ENCODE data around the gene FDXACB1.

FDXACB1 gene

DNA sequence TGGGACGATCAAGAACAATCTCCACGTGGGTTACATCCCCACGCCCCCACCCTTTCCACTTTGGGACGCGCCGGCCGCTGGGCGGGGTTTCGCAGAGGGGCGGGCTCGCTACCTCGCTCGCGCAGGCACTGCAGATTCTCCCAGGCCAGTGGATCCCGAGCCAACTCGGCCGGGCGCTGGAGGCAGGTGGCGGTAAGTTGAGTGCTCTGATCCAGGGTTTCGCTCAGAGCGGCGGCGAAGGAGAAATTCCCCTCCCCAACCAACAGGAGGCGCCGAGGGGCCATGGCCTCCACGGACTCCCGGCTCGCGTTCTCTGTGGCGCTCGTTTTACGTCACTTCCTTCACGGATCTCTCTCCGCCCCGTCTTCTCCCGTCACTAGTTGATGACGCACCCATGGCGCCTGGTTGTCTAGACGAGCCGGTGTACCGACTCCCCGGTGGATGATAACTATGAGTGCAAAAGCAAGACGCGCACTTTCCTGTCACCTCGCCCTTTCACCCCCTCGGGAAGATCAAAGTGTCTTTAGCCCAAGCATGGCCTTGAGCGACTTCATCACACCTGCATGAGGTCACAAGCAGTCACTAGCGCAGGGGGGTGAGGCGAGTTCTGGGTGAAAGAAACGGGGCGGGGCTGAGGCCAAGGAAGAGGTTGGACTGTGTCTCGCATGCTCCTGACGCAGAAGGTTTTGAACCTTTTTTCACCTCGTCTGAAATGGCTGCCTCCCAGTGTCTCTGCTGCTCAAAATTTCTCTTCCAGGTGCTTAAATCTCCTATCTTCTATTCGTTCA is at the start of gene FDXACB1, which contains the start of gene CFAP68:
TSS of gene FDXACB1 (minus strand) at position 317 of the 788 bp plus-strand sequence. CDS start at position 284, 33 bp downstream.
TSS of gene CFAP68 (plus strand) at position 693 of the 788 bp plus-strand sequence. CDS start at position 713, 20 bp downstream.
- peak; percentile 93 for DNase-seq

DNA sequence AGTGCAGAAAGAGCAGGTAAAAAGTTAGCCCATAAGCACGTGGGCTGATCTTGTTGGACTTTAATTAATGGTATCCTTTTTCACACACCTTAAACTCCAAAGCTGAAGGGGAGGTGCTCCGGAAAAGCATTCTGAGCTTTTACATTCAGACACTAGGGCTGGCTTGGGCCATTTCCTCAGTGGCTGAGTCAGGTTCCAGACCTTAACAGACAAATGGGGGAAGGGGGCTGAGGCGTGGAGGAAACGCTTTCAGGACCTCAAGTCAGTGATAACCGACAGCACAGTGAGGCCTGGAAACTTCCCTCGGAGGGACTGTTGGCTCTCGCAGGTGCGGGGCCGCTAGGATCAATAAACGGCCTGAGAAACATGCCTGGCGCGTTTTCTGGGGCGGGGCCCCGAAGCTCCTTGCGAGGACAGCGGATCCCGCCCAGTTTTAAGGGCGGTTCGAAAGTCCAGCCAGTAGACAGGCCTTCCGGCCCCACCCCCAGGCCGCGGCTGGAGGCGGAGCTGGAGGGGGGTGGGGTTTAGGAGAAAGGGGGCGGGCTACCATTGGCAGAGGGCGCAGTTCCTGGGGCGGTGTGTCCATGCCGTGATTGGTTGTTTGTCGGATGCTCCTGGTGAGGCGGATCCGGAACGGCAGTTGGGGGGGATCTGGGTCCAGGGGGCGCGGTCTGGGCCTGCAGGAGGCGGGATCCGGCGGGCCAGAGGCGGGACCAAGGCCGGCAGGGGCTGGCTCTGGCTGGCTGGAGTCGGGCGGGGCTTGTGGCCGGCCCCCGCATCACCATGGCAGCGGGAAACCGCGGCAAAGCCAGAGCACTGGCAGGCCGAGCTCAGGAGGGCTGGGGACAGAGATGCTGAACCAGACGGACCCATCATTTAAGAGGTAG is 47.8 kb upstream of the FDXACB1 start:
- DNase-seq, result peak; percentile 90

DNA sequence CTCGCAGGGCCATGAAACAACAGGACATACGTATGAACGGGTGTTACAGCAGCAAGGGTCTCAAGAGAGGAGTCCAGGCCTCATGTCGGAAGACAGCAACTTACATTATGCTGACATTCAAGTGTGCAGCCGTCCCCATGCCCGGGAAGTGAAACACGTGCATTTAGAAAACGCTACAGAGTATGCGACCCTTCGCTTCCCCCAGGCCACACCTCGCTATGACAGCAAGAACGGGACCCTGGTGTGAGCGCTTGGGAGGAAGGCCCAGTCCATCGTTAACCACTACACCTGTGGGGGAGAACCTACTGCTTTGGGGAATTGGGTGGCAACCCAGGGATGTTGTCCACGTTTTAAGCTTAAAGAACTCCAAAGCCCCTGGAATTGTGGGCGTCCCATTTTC is 47.0 kb upstream of the FDXACB1 start:
- DNase-seq, result no peak

- DNase-seq, result no peak
These were observed 45.0 kb upstream of the FDXACB1 start for GRCh38 chr11:111923951-111924350.

GRCh38 chr11:111923351-111923788 is 44.4 kb upstream of the FDXACB1 start:
- DNase-seq, result no peak

DNA sequence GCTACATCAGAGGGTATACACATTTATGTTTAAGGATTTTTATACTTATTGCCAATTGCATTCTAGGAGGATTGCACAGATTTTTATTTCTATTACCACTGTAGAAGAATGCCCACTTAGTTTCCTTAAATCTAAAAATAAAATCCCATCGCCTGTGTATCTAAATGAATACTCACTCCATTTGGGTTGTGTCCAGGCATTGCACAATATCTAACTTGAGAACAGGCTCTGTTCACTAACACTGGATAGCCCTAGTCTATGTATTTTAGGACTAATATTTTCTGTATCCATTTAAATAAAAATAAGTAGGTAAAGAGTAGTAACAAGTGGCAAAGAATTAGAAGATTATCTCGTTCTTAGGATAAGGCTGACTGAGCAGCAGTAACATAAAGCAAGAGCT is 43.8 kb upstream of the FDXACB1 start:
- DNase-seq, result no peak

- no peak for DNase-seq
These were observed 42.7 kb upstream of the FDXACB1 start for GRCh38 chr11:111921541-111922230.

- DNase-seq, result no peak
These were observed 41.9 kb upstream of the FDXACB1 start for GRCh38 chr11:111920908-111921307.

GRCh38 chr11:111918390-111919256 is 39.7 kb upstream of the FDXACB1 start, which contains the start of gene C11orf52:
TSS of gene C11orf52 (plus strand) at chr11:111918913. CDS start at chr11:111918973, 60 bp downstream.
- DNase-seq, result no peak

GRCh38 chr11:111917788-111918187 is 38.8 kb upstream of the FDXACB1 start:
- DNase-seq, result no peak

DNA sequence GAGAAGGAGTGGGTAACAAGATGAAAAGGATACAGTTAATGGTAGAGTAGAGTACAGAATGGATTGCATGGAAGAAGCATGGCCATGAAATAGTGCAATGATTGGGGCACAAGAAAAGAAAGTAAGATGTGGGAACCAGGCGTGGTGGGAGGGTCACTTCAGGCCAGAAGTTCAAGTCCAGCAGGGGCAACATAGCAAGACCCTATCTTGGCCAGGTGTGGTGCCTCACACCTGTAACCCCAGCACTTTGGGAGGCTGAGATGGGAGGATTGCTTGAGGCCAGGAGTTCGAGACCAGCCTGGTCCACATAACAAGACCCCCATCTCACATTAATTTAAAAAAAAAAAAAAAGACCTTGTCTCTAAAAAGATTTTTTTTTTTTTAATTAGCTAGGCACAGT is 38.3 kb upstream of the FDXACB1 start:
- DNase-seq, result no peak

GRCh38 chr11:111916768-111917167 is 37.8 kb upstream of the FDXACB1 start:
- no peak for DNase-seq

- no peak for DNase-seq
These were observed 35.0 kb upstream of the FDXACB1 start for GRCh38 chr11:111913997-111914396.

GRCh38 chr11:111913031-111913861 is 34.3 kb upstream of the FDXACB1 start:
- no peak for DNase-seq

DNA sequence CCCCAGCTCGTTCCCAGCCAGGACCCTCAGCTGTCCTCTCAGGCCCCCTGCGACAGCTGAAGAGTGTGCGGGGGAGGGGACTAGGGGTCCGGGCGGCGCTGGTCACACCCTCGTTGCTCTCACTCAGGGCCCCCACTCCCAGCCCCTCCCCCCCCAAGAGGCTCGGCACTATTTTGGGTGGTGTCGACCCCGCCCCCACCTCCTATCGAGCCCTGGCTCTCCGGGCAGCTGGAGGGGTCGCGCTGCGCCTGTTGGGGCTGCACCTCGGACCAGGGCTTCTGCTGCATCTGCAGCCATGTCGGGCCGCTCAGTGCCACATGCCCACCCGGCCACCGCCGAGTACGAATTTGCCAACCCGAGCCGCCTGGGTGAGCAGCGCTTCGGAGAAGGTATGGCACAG is 33.6 kb upstream of the FDXACB1 start, which contains the start of gene HSPB2:
TSS of gene HSPB2 (plus strand) at position 200 of the 400 bp plus-strand sequence. CDS start at position 296, 96 bp downstream.
- no peak for DNase-seq

DNA sequence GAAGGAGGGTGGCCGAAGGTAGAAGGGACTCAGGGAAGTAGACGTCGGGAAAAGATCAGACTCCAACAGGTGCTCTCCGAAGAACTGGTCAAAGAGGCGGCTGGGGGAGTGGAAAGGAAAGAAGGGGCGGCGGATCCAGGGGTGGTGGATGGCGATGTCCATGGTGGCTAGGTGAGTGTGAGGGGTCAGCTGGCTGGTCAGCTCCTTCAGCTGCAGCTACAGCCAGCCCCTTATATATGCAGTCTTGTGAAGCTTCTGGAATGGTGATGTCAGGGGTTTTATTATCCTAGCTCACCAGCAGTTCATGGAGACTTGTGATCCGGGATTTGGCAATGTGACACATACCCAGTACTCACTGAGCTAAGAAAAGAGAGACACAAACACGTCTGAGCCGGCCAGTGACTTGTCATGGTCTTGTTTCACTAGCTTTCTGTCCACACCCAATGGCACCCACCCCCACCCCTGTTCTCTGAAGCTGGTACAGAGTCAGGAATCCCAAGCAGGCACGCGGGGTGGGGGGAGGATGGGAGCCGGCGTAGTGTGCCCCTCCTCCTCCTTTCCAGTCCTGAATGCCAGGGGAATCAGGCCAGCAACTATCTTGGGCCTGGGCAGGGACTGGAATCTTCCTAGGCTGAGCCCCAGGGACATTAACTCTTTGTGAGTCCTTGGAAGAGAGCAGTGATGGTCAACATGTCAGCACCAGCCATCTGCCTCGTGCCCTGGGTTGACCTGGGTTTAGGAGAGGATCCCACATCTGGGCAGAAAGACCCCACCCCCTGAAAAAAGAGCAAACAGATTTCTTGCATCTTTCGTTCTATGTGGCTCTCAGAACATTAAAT is 32.8 kb upstream of the FDXACB1 start, which contains the start of gene CRYAB:
TSS of gene CRYAB (minus strand) at position 208 of the 839 bp plus-strand sequence. CDS start at position 162, 46 bp downstream.
- no peak for DNase-seq

DNA sequence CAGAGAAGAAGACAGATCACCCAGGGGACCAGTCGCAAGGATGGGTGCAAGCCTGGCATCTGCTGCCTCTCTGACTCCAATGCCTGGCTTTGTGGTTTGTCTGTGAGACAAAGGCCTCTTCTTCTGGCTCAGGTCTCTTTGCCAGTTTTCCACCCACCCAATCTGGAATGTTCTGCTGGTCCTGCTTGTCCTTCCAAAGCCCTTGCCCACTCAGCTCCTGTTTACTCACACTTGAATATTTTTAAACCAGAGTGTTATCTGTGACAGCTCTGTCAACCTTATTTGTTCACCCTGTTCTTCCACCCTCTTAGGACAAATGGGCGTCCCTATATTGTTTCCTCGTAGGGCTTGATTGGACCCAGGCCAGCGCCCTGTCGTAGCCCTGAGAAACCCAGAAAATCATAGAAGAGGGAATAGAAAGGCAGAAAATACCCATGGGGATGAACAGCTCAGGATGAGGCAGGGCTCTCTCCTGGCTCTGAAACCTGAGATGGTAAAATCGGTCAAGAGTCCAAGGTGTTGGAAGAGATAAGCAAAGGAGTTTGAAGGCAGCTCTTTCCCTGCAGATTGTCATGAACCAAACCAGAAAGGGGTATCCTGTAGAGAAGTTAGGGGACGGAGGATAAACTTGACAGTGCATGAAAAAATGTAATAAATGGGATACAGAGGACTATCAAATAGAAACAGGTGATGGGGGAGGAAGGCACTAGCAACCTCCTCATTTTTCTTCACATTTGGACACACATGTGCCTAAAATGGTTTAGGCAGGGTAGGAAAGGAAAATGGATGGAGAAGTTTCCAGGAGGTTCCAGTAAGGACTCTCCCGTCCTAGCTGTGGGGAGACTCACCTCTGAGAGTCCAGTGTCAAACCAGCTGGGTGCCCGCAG is 32.0 kb upstream of the FDXACB1 start:
- no peak for DNase-seq

DNA sequence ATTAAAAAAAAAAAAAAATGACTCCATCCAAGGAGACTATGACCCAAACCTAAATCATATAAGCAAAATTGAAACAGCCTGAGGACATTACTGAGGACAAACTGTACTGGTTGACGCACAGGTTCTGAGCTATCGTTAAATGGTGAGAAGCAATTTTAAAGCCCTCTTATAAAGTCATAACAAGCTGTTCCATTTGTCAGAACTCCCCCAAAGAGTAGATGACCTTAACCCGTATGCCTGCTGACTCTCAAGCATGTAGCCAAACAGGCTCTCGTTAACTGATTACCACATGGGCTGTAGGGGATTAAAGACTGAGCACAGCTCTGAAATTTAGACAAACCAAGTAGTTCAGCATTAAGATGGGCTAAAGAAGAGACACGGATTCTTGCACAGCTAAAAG is 30.4 kb upstream of the FDXACB1 start:
- no peak for DNase-seq

Data from activated CD4-positive, alpha-beta T cell treated with anti-CD3 and anti-CD28 coated beads, Interleukin-2, amount 50 U/mL, for 4 hours (primary cell).